Endothelial cell of umbilical vein (primary cell): ENCODE data around the gene TICRR. TPM values are rescaled to one million over a fixed set of nuclear protein-coding genes. Genes with fewer than 3 reads are reported as not detected.

Source experiments
- BruUV-seq: library from RNA; stranded (reverse); fragments of 400-500 nt; replicated peaks from 2 replicates; lab custom pipeline; 2021; lab: Mats Ljungman, UMichigan
- CTCF ChIA-PET: fragments of 300-600, 350-600 bp; sonication (Branson Sonifier 250); formaldehyde crosslinking; loops from one replicate; lab custom pipeline; 2021; ENCODE audit warnings: antibody characterized with exemption, inconsistent platforms; lab: Charles Lee
- POLR2A ChIA-PET: fragments of 300-600, 350-600 bp; sonication (Branson Sonifier 250); formaldehyde crosslinking; loops from one replicate; lab custom pipeline; 2021; ENCODE audit warnings: antibody characterized with exemption, inconsistent platforms; lab: Charles Lee
- DNase-seq: peaks from one replicate; pipeline ENCODE4 v3.0.0-alpha.2; 2011; ENCODE audit warnings: low read depth, low spot score
- FAIRE-seq: peaks from 2 replicates; lab custom pipeline; 2011; peaks lifted over from hg19 to GRCh38; lab: Jason Lieb, UNC
- H2AFZ ChIP-seq: 2 replicates; pipeline ENCODE4 v1.6.0; 2012; ENCODE audit warnings: low read depth, low read length, control low read depth, inconsistent platforms
- H3K27ac ChIP-seq: 2 replicates; pipeline ENCODE4 v1.5.1; 2011; ENCODE audit warnings: low read depth, mild to moderate bottlenecking, control low read depth, low read length, moderate library complexity; ENCODE audit not compliant: insufficient read depth
- H3K27me3 ChIP-seq, 2 experiments: 2 replicates each; pipeline versions ENCODE4 v1.6.0 to v1.6.1; 2011; ENCODE audit warnings: low read length in 2 of 2, mixed read lengths in 1 of 2; ENCODE audit not compliant: control insufficient read depth in 2 of 2, insufficient read depth in 2 of 2
- H3K36me3 ChIP-seq, 2 experiments: 2 replicates in 1 of 2; 3 replicates in 1 of 2; pipeline ENCODE4 v1.5.1; 2011; ENCODE audit warnings: low read length in 2 of 2, mild to moderate bottlenecking in 1 of 2, moderate library complexity in 1 of 2; ENCODE audit not compliant: control insufficient read depth in 2 of 2, insufficient read depth in 2 of 2; ENCODE audit errors: extremely low read depth in 1 of 2
- H3K4me1 ChIP-seq: 3 replicates; pipeline ENCODE4 v1.5.1; 2011; ENCODE audit warnings: mild to moderate bottlenecking, low read length; ENCODE audit not compliant: control insufficient read depth, insufficient read depth; ENCODE audit errors: extremely low read depth
- H3K4me2 ChIP-seq: 2 replicates; pipeline ENCODE4 v1.6.1; 2011; ENCODE audit warnings: low read length, control low read depth, mixed read lengths; ENCODE audit not compliant: insufficient read depth
- H3K4me3 ChIP-seq, 3 experiments: fragments of 200-600 bp in 1 of 3; sonication (generic), shearing (Covaris generic) in 1 of 3; replicated peaks in 1 of 3; 2 replicates each; pipeline ENCODE4 v1.5.1; 2011 to 2016; ENCODE audit warnings: control low read depth in 3 of 3, low read length in 3 of 3, mild to moderate bottlenecking in 2 of 3, inconsistent platforms in 1 of 3, low read depth in 1 of 3, moderate library complexity in 1 of 3; ENCODE audit not compliant: insufficient read depth in 1 of 3
- H3K79me2 ChIP-seq: 2 replicates; pipeline ENCODE4 v1.6.0; 2012; ENCODE audit warnings: low read length, inconsistent platforms; ENCODE audit not compliant: control insufficient read depth, insufficient read depth
- H3K9ac ChIP-seq: replicated peaks from 2 replicates; pipeline ENCODE3; 2011; ENCODE audit warnings: low read length, control low read depth; ENCODE audit not compliant: insufficient read depth; ENCODE audit errors: extremely low read depth
- H3K9me1 ChIP-seq: replicated peaks from 3 replicates; pipeline ENCODE4 v1.6.0; 2011; ENCODE audit warnings: mild to moderate bottlenecking, low read length; ENCODE audit not compliant: control insufficient read depth, insufficient read depth; ENCODE audit errors: extremely low read depth
- H3K9me3 ChIP-seq: replicated peaks from 2 replicates; pipeline ENCODE4 v1.5.1; 2012; ENCODE audit warnings: low read length, inconsistent platforms; ENCODE audit not compliant: control insufficient read depth, insufficient read depth
- H4K20me1 ChIP-seq: replicated peaks from 2 replicates; pipeline ENCODE3; 2011; ENCODE audit warnings: mild to moderate bottlenecking, low read length; ENCODE audit not compliant: control insufficient read depth, insufficient read depth; ENCODE audit errors: extremely low read depth
- EZH2 ChIP-seq: IDR thresholded peaks from 2 replicates; pipeline ENCODE4 v1.6.1; 2012; ENCODE audit warnings: borderline replicate concordance, low read depth, mild to moderate bottlenecking, moderate library complexity, low read length, inconsistent platforms; ENCODE audit not compliant: severe bottlenecking
- FOS ChIP-seq: IDR thresholded peaks from 2 replicates; pipeline ENCODE4 v1.6.1; 2011; ENCODE audit warnings: mild to moderate bottlenecking, low read length, moderate library complexity, borderline replicate concordance; ENCODE audit not compliant: insufficient read depth
- GATA2 ChIP-seq: IDR thresholded peaks from 2 replicates; pipeline ENCODE4 v1.7.0; 2011; ENCODE audit warnings: low read depth, mild to moderate bottlenecking, moderate library complexity, mixed read lengths, low read length; ENCODE audit not compliant: insufficient read length, insufficient read depth
- JUN ChIP-seq: IDR thresholded peaks from 2 replicates; pipeline ENCODE4 v1.6.1; 2011; ENCODE audit warnings: borderline replicate concordance, low read depth; ENCODE audit not compliant: insufficient read length, insufficient read depth
- MYC ChIP-seq: IDR thresholded peaks from one replicate; pipeline ENCODE4 v1.6.1; 2011; ENCODE audit warnings: mild to moderate bottlenecking, low read depth, low read length
- POLR2A ChIP-seq: IDR thresholded peaks from 2 replicates; pipeline ENCODE4 v1.6.1; 2012; ENCODE audit warnings: low read depth, mild to moderate bottlenecking, control low read depth, low read length
- POLR2AphosphoS5 ChIP-seq: IDR thresholded peaks from 2 replicates; pipeline ENCODE4 v1.6.1; 2012; ENCODE audit warnings: low read depth, mild to moderate bottlenecking, control low read depth, low read length, moderate library complexity; ENCODE audit not compliant: insufficient read depth
- dilution Hi-C: fragments of 300-500 bp; cut with MboI; formaldehyde crosslinking; loops from one replicate; pipeline ENCODE4 v1.15.0; 2019; ENCODE audit warnings: low sequenced_read_pairs; ENCODE audit not compliant: extremely low pct_ligation_motif_present
- intact Hi-C: fragments of 100-400 bp; cut with micrococcal nuclease; formaldehyde crosslinking; loops from one replicate; pipeline ENCODE4 v1.10.0; 2022
- polyA plus RNA-seq, 4 experiments: library from polyadenylated mRNA; depleted of rRNA in 3 of 4; stranded (reverse) in 3 of 4; unstranded in 1 of 4; fragments of >200 nt; gene quantifications; 2 replicates each; pipeline versions ENCODE4 v1.2.1 to v1.2.3, GENCODE V29; 2011 to 2012; ENCODE audit warnings: missing spikeins in 1 of 4
- total RNA-seq: library from RNA; stranded (reverse); gene quantifications from 2 replicates; pipeline ENCODE4 v1.2.3, GENCODE V29; 2021
- TF ChIP-seq, protein P1 (sequence below), 2 donors: IDR thresholded peaks; 1 replicate in 1 of 2; 2 replicates in 1 of 2; pipeline ENCODE4 v1.5.1; 2011; ENCODE audit warnings: low read length in 2 of 2, mild to moderate bottlenecking in 2 of 2, moderate library complexity in 2 of 2, control low read depth in 1 of 2, inconsistent platforms in 1 of 2, low read depth in 1 of 2; ENCODE audit not compliant: insufficient read depth in 1 of 2; ENCODE audit errors: extremely low read depth in 1 of 2
- TF ChIP-seq, protein P2 (sequence below): IDR thresholded peaks from 2 replicates; pipeline ENCODE4 v1.6.1; 2011; ENCODE audit not compliant: insufficient read depth, insufficient read length

TICRR gene
- total and polyA plus RNA-seq, 2 donors (not counting 3 experiments of a cell fraction or from before 2014, with no cell fraction given), result 4.9 to 19.4 TPM

DNA sequence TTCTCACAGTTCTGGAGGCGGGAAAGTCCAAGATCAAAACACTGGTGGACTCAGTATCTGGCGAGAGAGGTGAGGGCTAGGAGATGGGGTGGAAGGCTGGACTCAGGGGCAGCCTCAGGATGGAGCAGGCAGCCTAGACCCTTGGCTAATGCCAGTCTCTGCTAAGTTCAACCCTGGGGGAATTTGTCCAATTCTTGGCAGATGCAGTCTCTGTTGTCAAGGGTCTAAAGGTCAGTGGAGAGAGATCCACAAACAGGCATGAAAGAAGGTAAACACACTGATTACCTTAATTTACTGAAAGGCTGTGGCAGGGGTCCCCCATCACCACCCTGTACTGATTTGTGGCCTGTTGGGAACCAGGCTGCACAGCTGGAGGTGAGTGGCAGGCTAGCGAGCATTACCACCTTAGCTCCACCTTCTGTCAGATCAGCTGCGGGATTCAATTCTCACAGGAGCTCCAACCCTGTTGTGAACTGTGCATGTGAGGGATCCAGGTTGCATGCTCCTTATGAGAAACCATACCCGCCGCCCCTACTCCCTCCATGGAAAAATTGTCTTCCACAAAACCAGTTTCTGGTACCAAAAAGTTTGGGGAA, 46.4 kb upstream of the TICRR start:
- Histone ChIP-seq H2AFZ (no peak overlapping the region), H3K27ac (no peak overlapping the region), H3K9me1 (no peaks in the 10 kb centered on the region), H3K79me2 (no peaks in the 10 kb centered on the region), H4K20me1 (no peaks in the 10 kb centered on the region), H3K27me3 (peaks cover 2 to 4% of the 10 kb centered on the region in 2 experiments), H3K36me3 (no peaks in the 10 kb centered on the region), H3K4me1 (no peaks in the 10 kb centered on the region), H3K9ac (no peak overlapping the region), H3K4me2 (no peak overlapping the region), H3K9me3 (no peaks in the 10 kb centered on the region), H3K4me3 (no peak overlapping the region)
- DNase-seq, result no peak
- BruUV-seq, result no TSS peak
- POLR2A ChIA-PET, result no interaction called here
- TF ChIP-seq, protein P1, sequence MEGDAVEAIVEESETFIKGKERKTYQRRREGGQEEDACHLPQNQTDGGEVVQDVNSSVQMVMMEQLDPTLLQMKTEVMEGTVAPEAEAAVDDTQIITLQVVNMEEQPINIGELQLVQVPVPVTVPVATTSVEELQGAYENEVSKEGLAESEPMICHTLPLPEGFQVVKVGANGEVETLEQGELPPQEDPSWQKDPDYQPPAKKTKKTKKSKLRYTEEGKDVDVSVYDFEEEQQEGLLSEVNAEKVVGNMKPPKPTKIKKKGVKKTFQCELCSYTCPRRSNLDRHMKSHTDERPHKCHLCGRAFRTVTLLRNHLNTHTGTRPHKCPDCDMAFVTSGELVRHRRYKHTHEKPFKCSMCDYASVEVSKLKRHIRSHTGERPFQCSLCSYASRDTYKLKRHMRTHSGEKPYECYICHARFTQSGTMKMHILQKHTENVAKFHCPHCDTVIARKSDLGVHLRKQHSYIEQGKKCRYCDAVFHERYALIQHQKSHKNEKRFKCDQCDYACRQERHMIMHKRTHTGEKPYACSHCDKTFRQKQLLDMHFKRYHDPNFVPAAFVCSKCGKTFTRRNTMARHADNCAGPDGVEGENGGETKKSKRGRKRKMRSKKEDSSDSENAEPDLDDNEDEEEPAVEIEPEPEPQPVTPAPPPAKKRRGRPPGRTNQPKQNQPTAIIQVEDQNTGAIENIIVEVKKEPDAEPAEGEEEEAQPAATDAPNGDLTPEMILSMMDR (IDR thresholded peaks at IDR 0.05; ENCODE audit: extremely low read depth in 1 of 2, insufficient read depth in 1 of 2, low read depth in 1 of 2, low read length in 2 of 2), result no peak
- no peak for TF ChIP-seq EZH2
- TF ChIP-seq POLR2AphosphoS5, result no peak
- TF ChIP-seq FOS, result no peak
- TF ChIP-seq JUN, result no peak
- no peak for TF ChIP-seq GATA2
- TF ChIP-seq, protein P2, sequence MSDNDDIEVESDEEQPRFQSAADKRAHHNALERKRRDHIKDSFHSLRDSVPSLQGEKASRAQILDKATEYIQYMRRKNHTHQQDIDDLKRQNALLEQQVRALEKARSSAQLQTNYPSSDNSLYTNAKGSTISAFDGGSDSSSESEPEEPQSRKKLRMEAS, result no peak
- no peak for TF ChIP-seq POLR2A
- no peak for TF ChIP-seq MYC
- dilution Hi-C loops (no loop called here), intact Hi-C loops (no loop called here)
- CTCF ChIA-PET, result no interaction called here
- no peak for FAIRE-seq
